Left colon (tissue), 2 donors: ENCODE results near the gene SOX9. TPM values are rescaled to one million over a fixed set of nuclear protein-coding genes. Genes with fewer than 3 reads are reported as not detected.

Experiments used
- ATAC-seq: fragments of 200-7000 bp; cut with Tn5 transposase; one replicate; pipeline ENCODE4 v1.9.1; 2020; ENCODE audit warnings: mild to moderate bottlenecking, moderate library complexity
- DNase-seq, 2 donors: peaks; one replicate each; pipeline ENCODE4 v3.0.0-alpha.2; 2020
- intact Hi-C, 2 donors: fragments of 100-400 bp; cut with DNase I in 1 of 2; cut with micrococcal nuclease in 1 of 2; formaldehyde crosslinking; loops; one replicate each; pipeline versions ENCODE4 v1.11.2 to v1.14.0; 2022; cut with DNase I, micrococcal nuclease
- total RNA-seq, 2 donors: library from RNA; stranded (reverse); fragmentation: NEBNext Ultra II Directional; extraction: Animal tissue kit (Norgen Biotek cat#: 25700); gene quantifications; one replicate each; pipeline ENCODE4 v1.2.1, GENCODE V29; 2021
- donor health status: DM: no; HTN: no; CAD: no.
- donor health status: DM: yes; HTN: yes; CAD: no.

The SOX9 gene
- total RNA-seq, 2 donors from 2014 or later, result 41.1 to 49.7 TPM

GRCh38 chr17:72175263-72175662 lies 54.4 kb downstream of the SOX9 start:
- ATAC-seq, result peak; percentile 45
- intact Hi-C loops, result no loop called here
- peak; percentile 13 to 32 for DNase-seq
